WI38 (cell line): ENCODE data around the gene IGBP1.

Source experiments
- H3K4me3 ChIP-seq: 2 replicates; pipeline ENCODE4 v1.5.1; 2011; ENCODE audit warnings: low read depth, mild to moderate bottlenecking, control low read depth, low read length
- TF ChIP-seq, protein P1 (sequence below): IDR thresholded peaks from 2 replicates; pipeline ENCODE4 v1.5.1; 2012; ENCODE audit warnings: low read depth, mild to moderate bottlenecking, control low read depth, low read length

IGBP1 gene

GRCh38 chrX:70133303-70134115 lies at the start of gene IGBP1:
IGBP1 (plus strand) TSS chrX:70133447; CDS start chrX:70133948, 501 bp downstream.
- peak within 1 kb of the TSS; percentile 75 for H3K4me3 ChIP-seq
- TF ChIP-seq, protein P1, sequence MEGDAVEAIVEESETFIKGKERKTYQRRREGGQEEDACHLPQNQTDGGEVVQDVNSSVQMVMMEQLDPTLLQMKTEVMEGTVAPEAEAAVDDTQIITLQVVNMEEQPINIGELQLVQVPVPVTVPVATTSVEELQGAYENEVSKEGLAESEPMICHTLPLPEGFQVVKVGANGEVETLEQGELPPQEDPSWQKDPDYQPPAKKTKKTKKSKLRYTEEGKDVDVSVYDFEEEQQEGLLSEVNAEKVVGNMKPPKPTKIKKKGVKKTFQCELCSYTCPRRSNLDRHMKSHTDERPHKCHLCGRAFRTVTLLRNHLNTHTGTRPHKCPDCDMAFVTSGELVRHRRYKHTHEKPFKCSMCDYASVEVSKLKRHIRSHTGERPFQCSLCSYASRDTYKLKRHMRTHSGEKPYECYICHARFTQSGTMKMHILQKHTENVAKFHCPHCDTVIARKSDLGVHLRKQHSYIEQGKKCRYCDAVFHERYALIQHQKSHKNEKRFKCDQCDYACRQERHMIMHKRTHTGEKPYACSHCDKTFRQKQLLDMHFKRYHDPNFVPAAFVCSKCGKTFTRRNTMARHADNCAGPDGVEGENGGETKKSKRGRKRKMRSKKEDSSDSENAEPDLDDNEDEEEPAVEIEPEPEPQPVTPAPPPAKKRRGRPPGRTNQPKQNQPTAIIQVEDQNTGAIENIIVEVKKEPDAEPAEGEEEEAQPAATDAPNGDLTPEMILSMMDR: peak; percentile 44

DNA sequence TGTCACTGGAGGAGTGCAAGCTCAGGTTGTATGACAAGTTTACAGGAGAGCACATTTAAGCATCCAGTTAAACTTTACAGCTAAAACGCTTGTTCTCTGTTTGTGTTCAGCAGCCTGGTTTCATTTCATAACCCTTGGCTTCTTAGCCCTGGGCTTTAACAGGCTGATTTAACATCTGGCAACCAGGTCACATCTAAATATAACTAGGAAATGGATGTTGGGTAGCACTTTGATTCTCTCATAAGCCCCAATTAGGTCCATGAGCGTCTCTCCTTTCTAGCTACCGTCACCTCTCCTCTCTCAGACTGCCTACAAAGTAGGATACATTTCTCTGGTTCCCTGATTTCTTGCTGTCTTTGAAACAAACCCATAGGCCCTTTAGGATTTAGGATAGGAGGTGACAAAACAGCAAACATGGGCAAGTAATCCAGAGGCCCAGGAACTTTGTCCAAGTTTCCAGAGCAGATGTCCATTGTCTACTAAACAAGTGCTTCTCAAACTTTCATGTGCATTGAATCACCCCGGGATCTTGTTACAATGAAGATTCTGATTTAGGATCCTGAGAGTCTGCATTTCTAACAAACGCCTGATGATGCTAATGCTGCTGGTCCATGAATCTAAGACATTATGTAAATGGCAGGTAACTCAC lies 48.5 kb upstream of the IGBP1 start:
- no peak overlapping the region for H3K4me3 ChIP-seq
- TF ChIP-seq, protein P1: no peak

DNA sequence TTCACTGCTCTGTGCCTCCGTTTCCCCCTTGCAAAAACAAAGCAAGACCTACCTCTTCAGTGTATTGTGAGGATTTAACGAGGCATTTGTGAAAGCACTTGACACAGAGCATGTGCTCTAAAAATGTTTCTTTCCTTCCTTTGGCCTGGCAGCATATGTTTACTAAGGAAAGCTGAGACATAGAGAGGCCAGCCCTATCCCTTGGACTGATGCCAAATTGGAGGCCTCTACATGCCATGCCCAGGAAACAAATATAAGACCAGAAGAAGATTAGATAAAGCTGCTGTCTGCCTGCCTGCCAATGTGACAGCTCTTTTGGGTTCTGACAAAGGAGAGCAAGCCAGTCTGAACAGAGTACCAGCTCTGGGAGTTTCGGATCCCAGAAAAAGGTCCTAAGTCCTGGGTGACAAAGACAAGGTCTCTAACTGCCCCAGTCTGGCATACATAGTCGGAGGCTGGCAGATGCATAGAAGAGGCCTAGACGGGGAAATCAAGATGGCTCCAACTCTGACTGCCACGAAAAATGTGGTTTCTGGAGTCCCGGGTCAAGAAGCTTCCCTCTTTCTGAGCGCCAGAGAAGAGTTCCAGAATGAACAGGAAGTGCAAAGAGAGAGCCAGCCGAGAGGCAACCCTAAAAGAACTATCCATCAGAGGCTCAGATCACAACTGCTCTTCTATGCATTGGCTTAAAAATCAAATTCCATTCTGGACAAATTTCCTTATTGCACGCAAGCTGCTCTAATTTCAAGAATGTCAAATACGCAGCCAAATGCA lies 45.2 kb upstream of the IGBP1 start:
- H3K4me3 ChIP-seq: no peak overlapping the region
- TF ChIP-seq, protein P1: no peak

- TF ChIP-seq, protein P1: no peak
- no peak overlapping the region for H3K4me3 ChIP-seq
Measured at GRCh38 chrX:70088751-70089150, 44.5 kb upstream of the IGBP1 start.

GRCh38 chrX:70089604-70090297 lies 43.5 kb upstream of the IGBP1 start:
- TF ChIP-seq, protein P1: no peak
- no peak overlapping the region for H3K4me3 ChIP-seq

DNA sequence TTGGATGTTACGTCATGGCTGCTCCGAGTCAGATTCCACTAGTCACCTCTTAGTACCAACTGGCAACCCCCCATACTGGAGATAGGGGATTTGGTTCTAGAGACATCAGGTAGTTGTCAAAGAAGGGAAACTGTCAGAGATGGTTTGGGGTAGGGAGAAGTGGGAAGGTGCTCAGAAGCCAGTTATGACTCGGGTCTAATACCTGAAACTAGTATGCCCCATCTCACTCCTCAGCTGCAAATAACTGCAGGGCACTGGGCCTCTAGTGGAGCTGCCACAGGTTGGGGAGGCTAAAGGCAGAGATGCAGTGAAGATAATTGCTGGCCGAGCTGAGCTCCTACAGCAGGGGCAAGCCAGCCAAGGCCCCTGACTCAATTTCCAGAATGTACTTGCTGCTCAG lies 41.0 kb upstream of the IGBP1 start:
- no peak overlapping the region for H3K4me3 ChIP-seq
- TF ChIP-seq, protein P1: no peak
